MM.1S (cell line): ENCODE results near the gene ITGB6.
A peak's percentile ranks its signal among the peaks of the same experiment; 100 is the strongest.

Source experiments
- DNase-seq: peaks from one replicate; pipeline ENCODE4 v3.0.0-alpha.2; 2015
- H2AFZ ChIP-seq: fragments of 300-600 bp; sonication (generic); 2 replicates; pipeline ENCODE4 v1.6.0; 2016; ENCODE audit warnings: antibody characterized with exemption, low read length
- H3F3A ChIP-seq: fragments of 300-600 bp; sonication (generic); 2 replicates; pipeline ENCODE4 v1.6.1; 2016; ENCODE audit warnings: mild to moderate bottlenecking, antibody characterized with exemption, low read length, moderate library complexity, mixed read lengths; ENCODE audit not compliant: insufficient read depth
- H3K27ac ChIP-seq: fragments of 300-600 bp; sonication (generic); 2 replicates; pipeline ENCODE4 v1.5.1; 2016; ENCODE audit warnings: mild to moderate bottlenecking, low read length
- H3K27me3 ChIP-seq: fragments of 300-600 bp; sonication (generic); replicated peaks from 2 replicates; pipeline ENCODE4 v1.6.0; 2016; ENCODE audit warnings: low read length; ENCODE audit not compliant: insufficient read depth
- H3K36me3 ChIP-seq: fragments of 300-600 bp; sonication (generic); replicated peaks from 2 replicates; pipeline ENCODE4 v1.6.1; 2016; ENCODE audit warnings: mild to moderate bottlenecking, low read length, mixed read lengths; ENCODE audit not compliant: insufficient read depth
- H3K4me1 ChIP-seq: fragments of 300-600 bp; sonication (generic); 2 replicates; pipeline ENCODE4 v1.6.1; 2016; ENCODE audit warnings: low read length, mixed read lengths
- H3K4me2 ChIP-seq: fragments of 300-600 bp; sonication (generic); 2 replicates; pipeline ENCODE4 v1.6.0; 2016; ENCODE audit warnings: low read depth, low read length
- H3K4me3 ChIP-seq: fragments of 300-600 bp; sonication (generic); 2 replicates; pipeline ENCODE4 v1.5.1; 2016; ENCODE audit warnings: low read length, mixed read lengths
- H3K79me2 ChIP-seq: fragments of 300-600 bp; sonication (generic); 2 replicates; pipeline ENCODE4 v1.6.1; 2016; ENCODE audit warnings: mixed run types, low read length, mixed read lengths
- H3K9ac ChIP-seq: fragments of 300-600 bp; sonication (generic); 2 replicates; pipeline ENCODE4 v1.6.1; 2016; ENCODE audit warnings: low read length, mixed read lengths
- H3K9me2 ChIP-seq: fragments of 300-600 bp; sonication (generic); replicated peaks from 2 replicates; pipeline ENCODE4 v1.6.1; 2016; ENCODE audit warnings: mild to moderate bottlenecking, low read length, mixed read lengths; ENCODE audit not compliant: insufficient read depth
- H3K9me3 ChIP-seq: fragments of 300-600 bp; sonication (generic); replicated peaks from 2 replicates; pipeline ENCODE4 v1.6.1; 2016; ENCODE audit warnings: mild to moderate bottlenecking, low read length, mixed read lengths; ENCODE audit not compliant: insufficient read depth
- H4K20me1 ChIP-seq: fragments of 300-600 bp; sonication (generic); 2 replicates; pipeline ENCODE4 v1.6.1; 2016; ENCODE audit warnings: mild to moderate bottlenecking, low read length, moderate library complexity, mixed read lengths; ENCODE audit not compliant: insufficient read depth
- CTCF ChIP-seq: fragments of 300-600 bp; sonication (generic); IDR thresholded peaks from 2 replicates; pipeline ENCODE4 v1.5.1; 2016; ENCODE audit warnings: antibody characterized with exemption, low read length, mixed read lengths
- EZH2 ChIP-seq: fragments of 300-600 bp; sonication (generic); optimal IDR thresholded peaks from 2 replicates; pipeline ENCODE3; 2017; ENCODE audit warnings: low read depth, mild to moderate bottlenecking, antibody characterized with exemption, low read length, mixed read lengths
- EZH2phosphoT487 ChIP-seq: fragments of 300-600 bp; sonication (generic); IDR thresholded peaks from 2 replicates; pipeline ENCODE4 v1.6.1; 2018; ENCODE audit warnings: antibody characterized with exemption, low read length

ITGB6 gene

GRCh38 chr2:160085662-160086061 is 114.4 kb downstream of the ITGB6 start:
- no peaks in the 10 kb centered on the region for H3K79me2 ChIP-seq
- no peaks in the 10 kb centered on the region for H3F3A ChIP-seq
- peak; percentile 21 for DNase-seq
- H3K4me2 ChIP-seq = no peak overlapping the region
- no peak overlapping the region for H3K9ac ChIP-seq
- no peak overlapping the region for H3K27ac ChIP-seq
- no peak overlapping the region for H2AFZ ChIP-seq
- no peak overlapping the region for H3K4me3 ChIP-seq
- no peaks in the 10 kb centered on the region for H3K4me1 ChIP-seq
- no peak for TF ChIP-seq EZH2
- peak; percentile 41 for TF ChIP-seq CTCF
- no peaks in the 10 kb centered on the region for H3K9me3 ChIP-seq
- H4K20me1 ChIP-seq = no peaks in the 10 kb centered on the region
- H3K27me3 ChIP-seq = no peaks in the 10 kb centered on the region
- H3K9me2 ChIP-seq = no peaks in the 10 kb centered on the region
- no peaks in the 10 kb centered on the region for H3K36me3 ChIP-seq

- Histone ChIP-seq H4K20me1 (no peaks in the 10 kb centered on the region), H3K4me1 (peaks cover 8% of the 10 kb centered on the region; the same call in 1 of the 2 replicates), H3K9me3 (no peaks in the 10 kb centered on the region), H3K4me3 (no peak overlapping the region), H3K36me3 (no peaks in the 10 kb centered on the region), H3K79me2 (no peaks in the 10 kb centered on the region), H3K9ac (no peak overlapping the region), H3K9me2 (no peaks in the 10 kb centered on the region), H2AFZ (no peak overlapping the region), H3K4me2 (no peak overlapping the region), H3F3A (peaks cover 11% of the 10 kb centered on the region; the same call in 1 of the 2 replicates), H3K27ac (no peak overlapping the region), H3K27me3 (no peaks in the 10 kb centered on the region)
- DNase-seq = no peak
- TF ChIP-seq CTCF = no peak
- no peak for TF ChIP-seq EZH2
These were observed 121.9 kb downstream of the ITGB6 start for GRCh38 chr2:160077912-160078810.

- Histone ChIP-seq H3K27ac (peak overlapping the region; percentile 52), H3K9me2 (no peaks in the 10 kb centered on the region), H3F3A (peaks cover 11% of the 10 kb centered on the region; the same call in 1 of the 2 replicates), H3K4me3 (peak overlapping the region; percentile 16; the same call in 1 of the 2 replicates), H3K27me3 (no peaks in the 10 kb centered on the region), H2AFZ (peak overlapping the region; percentile 56), H3K79me2 (no peaks in the 10 kb centered on the region), H3K9ac (no peak overlapping the region), H3K36me3 (no peaks in the 10 kb centered on the region), H3K4me1 (peaks cover 8% of the 10 kb centered on the region; the same call in 1 of the 2 replicates), H3K9me3 (no peaks in the 10 kb centered on the region), H4K20me1 (no peaks in the 10 kb centered on the region), H3K4me2 (peak overlapping the region; percentile 51; the same call in 1 of the 2 replicates)
- DNase-seq = peak; percentile 86
- no peak for TF ChIP-seq EZH2phosphoT487
- no peak for TF ChIP-seq EZH2
- TF ChIP-seq CTCF = no peak
These were observed 123.2 kb downstream of the ITGB6 start for GRCh38 chr2:160076914-160077313.
